ENCODE results near the gene CST7.
"Not testable (repeated sequence)": the region's sequence is repeated elsewhere in the genome, so short reads cannot be mapped to it uniquely, and the experiment has no call there.

CST7 gene

DNA sequence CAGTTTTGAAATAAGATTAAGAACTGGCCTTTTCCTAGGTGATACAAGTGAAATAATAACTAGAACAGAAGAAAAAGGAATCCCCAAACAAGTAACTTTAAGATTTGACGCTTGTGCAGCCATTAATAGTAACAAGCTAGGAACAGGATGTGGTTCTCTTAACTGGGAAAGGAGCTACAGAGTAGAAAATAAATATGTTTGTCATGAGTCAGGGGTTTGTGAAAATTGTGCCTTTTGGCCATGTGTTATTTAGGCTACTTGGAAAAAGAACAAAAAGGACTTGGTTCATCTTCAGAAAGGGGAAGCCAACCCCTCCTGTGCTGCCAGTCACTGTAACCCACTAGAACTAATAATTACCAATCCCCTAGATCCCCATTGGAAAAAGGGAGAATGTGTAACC is 17.2 kb upstream of the CST7 start:
- H3K36me3 ChIP-seq (ENCODE audit: insufficient read depth, low read depth, low read length); H3K4me3 ChIP-seq (ENCODE audit: low read length); H3K27me3 ChIP-seq (ENCODE audit: insufficient read depth, low read length); H3K27ac ChIP-seq (ENCODE audit: low read length); H3K4me1 ChIP-seq (ENCODE audit: insufficient read depth, low read length); H3K9ac ChIP-seq (ENCODE audit: low read depth, low read length); H3K9me3 ChIP-seq (ENCODE audit: insufficient read depth, low read depth, low read length): not testable (repeated sequence)

GRCh38 chr20:24933266-24933908 is 15.7 kb upstream of the CST7 start:
- Histone ChIP-seq H3K4me1 (ENCODE audit: insufficient read depth, low read length) (peaks cover 5% of the 10 kb centered on the region; the same call in 1 of the 2 replicates), H3K27ac (ENCODE audit: low read length) (no peak overlapping the region), H3K9me3 (ENCODE audit: insufficient read depth, low read depth, low read length) (0 out of 2 replicates have a peak, but pooled peaks cover 6% of the 10 kb centered on the region), H3K4me3 (ENCODE audit: low read length) (no peak overlapping the region), H3K27me3 (ENCODE audit: insufficient read depth, low read length) (no peaks in the 10 kb centered on the region), H3K9ac (ENCODE audit: low read depth, low read length) (no peak overlapping the region), H3K36me3 (ENCODE audit: insufficient read depth, low read depth, low read length) (no peaks in the 10 kb centered on the region)

- Histone ChIP-seq H3K36me3 (ENCODE audit: insufficient read depth, low read depth, low read length) (no peaks in the 10 kb centered on the region), H3K4me3 (ENCODE audit: low read length) (no peak overlapping the region), H3K9me3 (ENCODE audit: insufficient read depth, low read depth, low read length) (0 out of 2 replicates have a peak, but pooled peaks cover 6% of the 10 kb centered on the region), H3K27me3 (ENCODE audit: insufficient read depth, low read length) (no peaks in the 10 kb centered on the region), H3K9ac (ENCODE audit: low read depth, low read length) (no peak overlapping the region), H3K27ac (ENCODE audit: low read length) (no peak overlapping the region), H3K4me1 (ENCODE audit: insufficient read depth, low read length) (peaks cover 5% of the 10 kb centered on the region; the same call in 1 of the 2 replicates)
Observed at GRCh38 chr20:24934101-24934661, 14.9 kb upstream of the CST7 start.

DNA sequence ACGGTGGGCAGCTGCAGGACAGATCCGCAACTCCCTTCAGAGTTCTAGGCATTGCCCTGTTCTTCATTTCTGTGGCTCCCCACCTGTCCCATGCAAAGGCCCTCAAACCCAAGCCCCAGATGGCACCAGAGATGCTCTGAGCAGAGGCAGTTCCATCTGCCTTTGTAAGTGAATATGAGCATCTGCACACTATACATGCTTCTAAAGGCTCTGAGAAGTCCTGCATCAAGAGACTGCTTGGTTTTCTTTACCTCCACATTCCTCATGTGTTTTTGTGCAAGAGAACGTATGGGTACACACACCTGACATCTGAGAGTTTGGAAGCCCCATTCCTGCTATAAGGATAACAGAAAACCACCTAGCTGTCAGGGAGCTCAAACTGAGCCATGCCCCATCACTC is 14.4 kb upstream of the CST7 start:
- no peaks in the 10 kb centered on the region for H3K36me3 ChIP-seq (ENCODE audit: insufficient read depth, low read depth, low read length)
- peaks cover 5% of the 10 kb centered on the region; the same call in 1 of the 2 replicates for H3K4me1 ChIP-seq (ENCODE audit: insufficient read depth, low read length)
- no peak overlapping the region for H3K4me3 ChIP-seq (ENCODE audit: low read length)
- 0 out of 2 replicates have a peak, but pooled peaks cover 6% of the 10 kb centered on the region for H3K9me3 ChIP-seq (ENCODE audit: insufficient read depth, low read depth, low read length)
- no peak overlapping the region for H3K9ac ChIP-seq (ENCODE audit: low read depth, low read length)
- H3K27me3 ChIP-seq (ENCODE audit: insufficient read depth, low read length) = no peaks in the 10 kb centered on the region
- H3K27ac ChIP-seq (ENCODE audit: low read length) = no peak overlapping the region

- H3K36me3 ChIP-seq (ENCODE audit: insufficient read depth, low read depth, low read length) = no peaks in the 10 kb centered on the region
- H3K9me3 ChIP-seq (ENCODE audit: insufficient read depth, low read depth, low read length) = 0 out of 2 replicates have a peak, but pooled peaks cover 6% of the 10 kb centered on the region
- H3K4me1 ChIP-seq (ENCODE audit: insufficient read depth, low read length) = peaks cover 5% of the 10 kb centered on the region; the same call in 1 of the 2 replicates
- no peaks in the 10 kb centered on the region for H3K27me3 ChIP-seq (ENCODE audit: insufficient read depth, low read length)
- H3K9ac ChIP-seq (ENCODE audit: low read depth, low read length) = no peak overlapping the region
- H3K27ac ChIP-seq (ENCODE audit: low read length) = no peak overlapping the region
- no peak overlapping the region for H3K4me3 ChIP-seq (ENCODE audit: low read length)
Observed at GRCh38 chr20:24935140-24935539, 13.9 kb upstream of the CST7 start.

DNA sequence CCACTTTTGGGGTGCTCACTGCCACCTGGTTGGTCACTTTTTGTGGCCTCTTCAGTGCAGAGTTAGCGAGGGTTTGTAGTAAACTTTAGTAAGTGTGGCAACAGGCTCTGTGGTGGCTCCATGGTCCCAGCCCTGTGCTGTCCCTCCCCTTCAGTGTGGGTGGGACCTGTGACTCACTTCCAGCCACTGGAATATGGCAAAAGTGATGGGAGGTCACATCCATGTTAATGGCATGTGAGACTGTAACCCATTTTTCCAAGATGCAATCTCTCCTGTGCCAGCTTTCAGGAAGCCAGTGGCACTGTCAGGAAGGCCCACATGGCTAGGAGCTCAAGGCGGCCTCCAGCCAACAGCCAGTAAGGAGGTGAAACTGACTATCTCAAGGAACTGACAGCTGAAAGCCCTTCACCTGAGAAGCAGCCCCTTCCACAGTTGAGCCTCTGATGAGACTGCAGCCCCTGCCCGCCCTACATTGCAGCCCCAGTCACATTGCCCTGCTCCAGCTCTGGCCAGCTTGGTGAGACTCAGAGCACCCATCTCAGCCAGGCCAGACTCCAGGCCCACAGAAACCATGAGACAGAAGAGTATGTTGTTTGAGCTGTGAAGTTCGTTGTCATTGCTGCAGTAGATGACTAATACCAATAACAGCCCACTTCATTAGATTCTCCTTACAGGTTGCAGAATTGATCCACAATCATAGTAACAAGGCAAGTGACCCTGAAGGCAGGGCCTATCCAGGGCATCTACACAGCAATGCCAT is 13.1 kb upstream of the CST7 start:
- no peak overlapping the region for H3K27ac ChIP-seq (ENCODE audit: low read length)
- H3K9ac ChIP-seq (ENCODE audit: low read depth, low read length) = no peak overlapping the region
- H3K9me3 ChIP-seq (ENCODE audit: insufficient read depth, low read depth, low read length) = peaks cover 11% of the 10 kb centered on the region; the same call in 1 of the 2 replicates
- H3K36me3 ChIP-seq (ENCODE audit: insufficient read depth, low read depth, low read length) = no peaks in the 10 kb centered on the region
- H3K4me3 ChIP-seq (ENCODE audit: low read length) = no peak overlapping the region
- no peaks in the 10 kb centered on the region for H3K27me3 ChIP-seq (ENCODE audit: insufficient read depth, low read length)
- peaks cover under 1% of the 10 kb centered on the region; the same call in 1 of the 2 replicates for H3K4me1 ChIP-seq (ENCODE audit: insufficient read depth, low read length)

- Histone ChIP-seq H3K9ac (ENCODE audit: low read depth, low read length) (no peak overlapping the region), H3K4me1 (ENCODE audit: insufficient read depth, low read length) (no peaks in the 10 kb centered on the region), H3K27ac (ENCODE audit: low read length) (no peak overlapping the region), H3K9me3 (ENCODE audit: insufficient read depth, low read depth, low read length) (peaks cover 13% of the 10 kb centered on the region; the same call in 1 of the 2 replicates), H3K36me3 (ENCODE audit: insufficient read depth, low read depth, low read length) (no peaks in the 10 kb centered on the region), H3K4me3 (ENCODE audit: low read length) (no peak overlapping the region), H3K27me3 (ENCODE audit: insufficient read depth, low read length) (no peaks in the 10 kb centered on the region)
Observed at GRCh38 chr20:24936526-24937407, 12.3 kb upstream of the CST7 start.

GRCh38 chr20:24937579-24937978 is 11.5 kb upstream of the CST7 start:
- no peaks in the 10 kb centered on the region for H3K27me3 ChIP-seq (ENCODE audit: insufficient read depth, low read length)

DNA sequence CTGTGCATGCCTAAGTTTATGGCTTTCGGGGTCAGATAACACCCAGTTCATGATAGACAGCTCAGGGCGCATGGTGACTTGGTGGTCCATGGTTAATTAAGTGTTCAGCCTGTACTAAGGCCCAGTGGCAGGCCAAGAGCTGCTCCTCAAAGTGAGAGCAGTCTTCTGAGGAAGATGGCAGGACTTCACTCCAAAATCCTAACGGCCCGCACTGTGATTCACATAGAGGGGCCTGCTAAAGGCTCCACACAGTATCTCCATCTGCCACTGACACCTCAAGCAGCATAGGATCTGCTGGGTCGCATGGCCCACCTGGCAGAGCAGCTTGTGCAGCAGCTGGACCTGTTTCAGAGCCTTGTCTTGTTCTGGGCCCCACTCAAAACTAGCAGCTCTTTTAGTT is 10.6 kb upstream of the CST7 start:
- no peaks in the 10 kb centered on the region for H3K27me3 ChIP-seq (ENCODE audit: insufficient read depth, low read length)
- no peak overlapping the region for H3K4me3 ChIP-seq (ENCODE audit: low read length)
- no peak overlapping the region for H3K27ac ChIP-seq (ENCODE audit: low read length)
- H3K9me3 ChIP-seq (ENCODE audit: insufficient read depth, low read depth, low read length) = peaks cover 13% of the 10 kb centered on the region; the same call in 1 of the 2 replicates
- no peaks in the 10 kb centered on the region for H3K4me1 ChIP-seq (ENCODE audit: insufficient read depth, low read length)
- H3K9ac ChIP-seq (ENCODE audit: low read depth, low read length) = no peak overlapping the region
- H3K36me3 ChIP-seq (ENCODE audit: insufficient read depth, low read depth, low read length) = no peaks in the 10 kb centered on the region

More at GRCh38 chr20:24937579-24937978, 11.5 kb upstream of the CST7 start:
- no peak overlapping the region for H3K27ac ChIP-seq (ENCODE audit: low read length)
- H3K4me1 ChIP-seq (ENCODE audit: insufficient read depth, low read length) = no peaks in the 10 kb centered on the region
- no peak overlapping the region for H3K4me3 ChIP-seq (ENCODE audit: low read length)
- H3K9me3 ChIP-seq (ENCODE audit: insufficient read depth, low read depth, low read length) = peaks cover 13% of the 10 kb centered on the region; the same call in 1 of the 2 replicates
- H3K9ac ChIP-seq (ENCODE audit: low read depth, low read length) = no peak overlapping the region
- no peaks in the 10 kb centered on the region for H3K36me3 ChIP-seq (ENCODE audit: insufficient read depth, low read depth, low read length)

DNA sequence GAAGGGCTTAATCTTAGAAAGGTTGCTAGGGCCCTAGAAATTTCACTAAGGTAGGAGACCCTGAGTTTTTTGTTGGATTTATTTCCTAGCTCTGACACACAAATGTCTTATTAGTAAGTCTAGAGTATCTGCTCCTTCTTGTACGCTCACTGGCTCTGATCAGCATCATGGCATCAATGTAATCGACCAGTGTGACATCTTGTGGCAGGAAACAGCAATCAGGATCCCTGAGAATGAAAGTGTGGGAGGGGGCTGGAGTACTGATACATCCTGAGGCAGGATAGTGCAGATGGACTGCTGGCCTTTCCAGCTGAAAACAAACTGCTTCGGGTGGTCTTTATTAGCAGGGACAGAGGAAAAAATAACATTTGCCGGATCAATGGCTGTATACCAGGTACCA is 10.0 kb upstream of the CST7 start:
- no peaks in the 10 kb centered on the region for H3K27me3 ChIP-seq (ENCODE audit: insufficient read depth, low read length)
- no peak overlapping the region for H3K9ac ChIP-seq (ENCODE audit: low read depth, low read length)
- H3K27ac ChIP-seq (ENCODE audit: low read length) = no peak overlapping the region
- no peaks in the 10 kb centered on the region for H3K4me1 ChIP-seq (ENCODE audit: insufficient read depth, low read length)
- H3K4me3 ChIP-seq (ENCODE audit: low read length) = no peak overlapping the region
- peaks cover 13% of the 10 kb centered on the region; the same call in 1 of the 2 replicates for H3K9me3 ChIP-seq (ENCODE audit: insufficient read depth, low read depth, low read length)
- no peaks in the 10 kb centered on the region for H3K36me3 ChIP-seq (ENCODE audit: insufficient read depth, low read depth, low read length)

DNA sequence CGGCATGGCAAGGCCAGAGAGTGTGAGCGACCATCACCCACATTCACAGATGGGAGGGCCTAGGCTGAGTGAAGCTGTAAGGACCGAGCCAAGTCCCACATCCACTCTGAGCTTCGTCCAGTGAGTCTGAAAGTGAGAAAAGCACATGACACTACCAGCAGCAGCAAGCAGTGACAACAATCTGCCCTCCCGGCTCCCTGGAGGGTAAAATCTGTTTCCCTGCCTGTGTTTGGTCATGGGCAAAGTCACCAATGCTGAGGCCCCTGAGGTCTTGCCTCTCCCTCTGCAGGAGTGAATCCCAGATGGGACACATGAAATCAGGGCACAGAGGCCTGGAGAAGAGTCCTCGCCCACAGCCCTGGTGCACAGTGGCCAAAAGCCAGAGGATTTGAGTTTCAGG is 6.4 kb upstream of the CST7 start:
- Histone ChIP-seq H3K27ac (ENCODE audit: low read length) (no peak overlapping the region), H3K9me3 (ENCODE audit: insufficient read depth, low read depth, low read length) (peaks cover 7% of the 10 kb centered on the region; the same call in 1 of the 2 replicates), H3K9ac (ENCODE audit: low read depth, low read length) (no peak overlapping the region), H3K4me3 (ENCODE audit: low read length) (no peak overlapping the region), H3K27me3 (ENCODE audit: insufficient read depth, low read length) (no peaks in the 10 kb centered on the region), H3K4me1 (ENCODE audit: insufficient read depth, low read length) (no peaks in the 10 kb centered on the region), H3K36me3 (ENCODE audit: insufficient read depth, low read depth, low read length) (no peaks in the 10 kb centered on the region)

Data from iPS-20b (cell line).